GM19043 (cell line): ENCODE measurements around the gene TNIK.
"Not testable (repeated sequence)": the region's sequence is repeated elsewhere in the genome, so short reads cannot be mapped to it uniquely, and the experiment has no call there.

Experiments used
- ATAC-seq: cut with Tn5 transposase; IDR thresholded peaks from one replicate; pipeline ENCODE4 v1.9.1; 2021; ENCODE audit warnings: low read depth; ENCODE audit not compliant: unreplicated experiment

TNIK gene

DNA sequence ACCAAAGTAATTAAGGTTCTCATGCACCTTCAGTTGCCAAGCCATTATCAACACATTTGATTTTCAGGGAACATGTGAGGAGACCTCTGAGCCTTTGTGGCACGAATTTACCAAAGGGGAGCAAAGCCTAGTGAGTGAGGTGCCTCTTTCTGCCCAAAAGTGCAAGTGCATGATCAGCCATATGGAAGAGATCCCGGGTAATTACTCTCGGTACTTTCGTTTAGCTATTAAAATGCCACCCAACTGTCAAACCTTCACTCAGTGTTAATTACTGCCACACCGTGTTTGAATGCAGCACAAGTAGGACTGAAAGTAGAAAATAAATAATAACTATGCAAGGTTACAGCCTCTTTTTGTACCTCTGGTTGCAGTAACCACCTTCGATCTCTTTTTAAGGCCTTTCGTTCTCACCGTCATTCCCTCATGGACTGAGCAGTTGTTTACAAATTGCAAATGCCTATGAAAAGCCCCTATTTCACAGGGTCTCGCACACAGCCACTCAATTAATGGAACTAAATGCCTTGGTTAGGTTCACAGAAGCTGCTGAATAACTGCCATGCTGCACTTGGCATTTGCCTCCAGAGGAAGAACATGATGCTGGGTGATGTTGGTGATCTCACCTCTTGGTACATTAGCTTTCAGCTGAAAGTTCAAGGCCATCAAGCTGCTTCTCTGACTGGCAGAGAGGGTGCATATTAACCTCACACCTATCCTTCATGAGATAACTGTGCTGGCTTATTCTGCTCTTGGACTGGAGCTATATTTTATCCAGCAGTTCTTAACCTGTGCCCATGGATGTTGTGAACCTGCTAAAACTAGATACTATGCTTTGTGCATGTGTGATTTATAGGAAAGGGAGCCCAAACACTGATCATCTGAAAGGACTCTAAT lies 69.9 kb downstream of the TNIK start:
- no peak for ATAC-seq

DNA sequence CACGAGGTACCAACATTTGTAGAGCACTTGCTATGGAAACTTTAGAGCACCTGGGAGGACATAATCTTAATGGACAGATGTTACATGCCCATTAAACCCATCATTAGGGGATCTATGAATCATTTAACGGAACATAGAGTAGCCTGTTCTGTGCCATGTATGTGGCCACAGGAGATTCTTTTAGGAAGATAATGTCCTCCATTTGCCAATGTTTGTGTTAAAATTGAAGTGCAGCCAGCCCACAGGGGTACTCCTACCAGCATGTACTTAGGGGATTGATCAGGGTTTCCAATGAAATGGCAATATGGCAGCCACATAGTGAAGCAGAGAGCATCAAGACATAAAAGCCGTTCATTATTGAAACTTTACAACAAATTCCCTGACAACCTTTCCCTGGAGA lies 70.7 kb downstream of the TNIK start:
- no peak for ATAC-seq

DNA sequence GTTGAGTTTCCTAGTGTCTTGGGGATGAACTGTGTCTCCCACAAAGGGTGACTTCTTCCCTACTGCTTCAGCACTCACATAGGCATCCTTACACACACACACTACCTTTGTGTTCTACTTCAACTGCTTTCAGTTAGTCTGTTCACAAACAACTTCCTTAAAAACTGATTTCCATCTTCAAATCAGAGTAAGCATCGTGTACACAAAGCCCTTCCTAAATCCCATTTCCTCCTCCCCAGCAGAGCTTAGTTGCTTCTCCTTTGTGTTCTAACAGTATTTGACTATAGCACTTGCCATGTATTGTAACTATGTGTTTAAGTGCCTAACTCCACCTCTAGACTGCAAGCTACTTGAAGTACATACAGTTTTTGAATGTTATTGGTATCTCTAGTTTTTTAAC lies 71.7 kb downstream of the TNIK start:
- no peak for ATAC-seq

DNA sequence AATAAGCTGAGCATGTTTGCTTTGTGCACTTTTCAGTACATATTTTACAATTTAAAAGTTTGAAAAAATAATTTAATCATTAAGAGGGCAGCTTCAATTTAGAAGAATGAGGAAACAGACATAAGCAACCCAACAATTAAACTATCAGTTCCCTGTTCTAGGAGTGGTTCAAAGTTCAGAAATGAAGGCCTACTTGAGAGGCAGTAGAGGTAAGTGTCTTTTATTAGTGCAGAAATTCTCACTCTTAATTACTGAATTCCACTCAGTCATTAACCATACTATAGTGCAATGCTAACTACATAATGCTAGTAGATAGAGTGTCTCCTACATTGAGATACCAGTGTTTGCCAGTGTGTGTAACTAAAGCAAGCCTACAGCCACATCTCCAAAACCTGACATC lies 73.1 kb downstream of the TNIK start:
- no peak for ATAC-seq

DNA sequence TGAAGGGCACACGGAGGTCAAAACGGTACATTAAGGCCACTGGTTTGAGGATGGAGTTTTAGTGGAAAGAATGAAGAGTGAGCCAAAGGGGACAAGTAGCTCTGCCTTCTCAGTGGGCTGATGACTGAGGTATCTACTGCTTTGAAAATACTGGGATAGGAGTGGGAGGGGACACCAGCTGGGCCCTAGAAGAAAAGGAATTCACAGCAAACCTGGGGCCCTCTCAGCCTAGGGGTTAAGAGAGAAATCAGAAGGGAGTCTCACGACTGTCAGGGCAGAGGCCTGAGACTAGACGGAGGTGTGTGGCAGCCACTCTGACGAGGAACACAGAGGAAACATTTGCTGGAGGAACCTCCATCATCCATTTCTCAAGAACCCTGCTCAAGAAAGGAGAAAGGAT lies 75.1 kb downstream of the TNIK start:
- no peak for ATAC-seq

DNA sequence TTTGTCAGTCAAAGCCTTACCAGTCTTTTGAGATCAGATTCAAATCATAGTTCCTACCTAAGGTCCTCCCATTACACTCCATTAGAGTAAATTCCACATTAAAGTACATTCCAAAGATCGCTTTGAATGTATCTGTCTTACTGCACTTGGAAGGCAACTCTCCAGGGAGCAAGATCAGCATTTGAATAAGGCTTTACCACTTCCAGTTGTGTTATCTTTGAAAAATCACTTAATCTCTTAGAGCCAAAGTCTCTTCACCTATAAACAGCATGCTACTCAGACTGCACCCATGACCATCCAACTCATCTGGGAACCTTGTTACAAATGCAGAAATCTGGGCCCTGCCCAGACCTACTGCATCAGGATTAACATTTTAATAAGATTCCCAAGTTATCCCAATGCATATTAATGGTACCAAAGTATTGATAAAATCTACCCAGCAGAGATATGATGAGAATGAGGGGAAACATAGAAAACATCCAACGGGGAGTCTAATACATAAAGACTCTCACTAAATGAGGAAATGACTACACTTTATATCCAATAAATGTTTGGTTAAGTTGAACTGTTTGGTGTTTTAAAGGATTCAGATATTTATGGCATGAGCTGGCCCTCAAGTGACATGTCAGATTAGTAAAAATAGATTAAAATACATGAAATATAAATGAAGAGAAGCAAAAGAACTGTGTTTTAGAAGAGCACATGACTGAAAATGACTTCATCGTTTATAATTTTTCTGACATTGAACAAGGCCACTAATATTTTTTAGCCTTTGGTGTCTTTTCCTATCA lies 75.9 kb downstream of the TNIK start:
- ATAC-seq = no peak

DNA sequence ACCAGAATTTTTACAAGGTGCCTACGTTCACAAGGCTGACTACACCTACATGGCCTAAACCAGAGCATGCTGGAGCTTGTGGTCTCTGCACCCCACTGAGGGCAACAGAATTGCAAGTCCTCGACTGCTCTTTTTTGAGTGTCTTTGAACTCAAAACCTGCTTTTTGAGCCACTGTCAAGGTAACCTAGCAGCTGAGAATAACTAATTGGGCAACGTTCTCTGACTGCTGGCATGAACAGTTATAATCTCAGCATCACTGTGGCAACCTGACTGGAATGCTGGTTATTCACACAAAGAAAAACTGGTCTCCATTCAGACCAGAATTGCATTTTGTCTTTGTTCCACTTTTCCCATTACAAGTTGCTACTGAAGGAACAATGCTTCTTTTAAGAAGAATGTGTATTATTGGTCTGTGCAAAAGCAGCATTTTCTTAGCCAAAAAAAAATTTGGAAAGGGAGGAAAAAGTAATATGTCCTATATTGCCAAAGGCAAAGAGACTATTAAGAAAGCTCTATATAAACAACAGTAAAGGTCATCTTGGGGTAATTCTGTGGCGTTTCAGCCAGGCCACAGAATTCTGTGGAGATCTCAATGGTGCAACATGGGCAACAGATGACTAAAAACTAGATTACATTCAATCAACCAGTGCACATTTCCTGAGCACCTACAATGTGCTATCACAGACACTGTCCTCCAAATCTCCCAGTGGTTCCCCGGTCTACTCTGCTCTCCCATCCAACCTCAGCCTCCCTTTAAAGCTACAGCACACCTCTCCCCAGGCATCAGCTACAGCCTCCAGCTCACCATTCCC lies 76.8 kb downstream of the TNIK start:
- no peak for ATAC-seq

DNA sequence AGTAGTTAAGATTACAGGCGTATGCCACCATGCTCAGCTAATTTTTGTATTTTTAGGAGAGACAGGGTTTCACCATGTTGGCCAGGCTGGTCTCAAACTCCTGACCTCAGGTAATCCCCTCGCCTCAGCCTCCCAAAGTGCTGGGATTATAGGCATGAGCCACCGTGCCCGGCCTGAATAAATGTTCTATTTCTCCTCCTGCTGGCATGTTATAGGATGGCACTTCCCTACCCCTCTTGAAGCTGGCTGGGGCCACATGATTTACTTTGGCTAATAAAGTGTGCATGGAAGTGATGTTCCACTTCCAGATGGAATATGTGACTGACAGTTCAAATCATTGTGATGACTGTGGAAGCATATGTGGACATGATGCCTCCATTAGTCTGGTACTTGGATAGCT lies 77.9 kb downstream of the TNIK start:
- not testable (repeated sequence) for ATAC-seq

DNA sequence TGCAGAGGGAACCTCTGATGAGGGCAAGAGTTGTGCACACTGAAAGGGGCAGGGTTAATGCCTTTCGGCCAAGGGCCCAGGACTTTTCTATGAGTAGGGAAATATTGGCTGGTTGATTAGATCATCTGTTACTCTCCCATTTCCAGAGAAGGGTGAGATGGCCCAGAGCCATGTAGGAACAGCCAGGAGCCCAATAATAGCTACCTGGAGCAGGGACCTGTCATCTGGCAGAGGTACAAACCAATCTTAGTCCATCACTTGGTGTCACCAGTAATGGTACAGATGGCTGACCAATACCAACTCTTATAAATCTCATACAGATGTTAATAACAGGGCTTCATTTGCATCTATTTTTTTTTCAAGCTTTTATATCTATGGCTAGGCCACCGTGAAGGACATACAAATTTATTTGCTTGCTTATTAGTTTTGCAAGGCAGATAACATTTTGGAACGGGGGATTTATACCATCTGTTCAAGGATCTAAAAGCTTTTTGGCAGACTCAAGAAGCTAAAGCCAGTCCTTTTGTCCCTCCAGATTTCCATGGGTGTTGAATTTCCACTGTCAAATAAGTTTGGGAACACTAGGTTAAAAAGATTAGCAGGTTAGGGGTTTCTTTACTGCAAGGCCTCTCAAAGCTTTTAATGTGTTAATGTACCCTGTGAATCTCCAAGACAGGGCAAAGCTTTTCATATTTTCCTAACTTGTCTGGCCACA lies 79.3 kb downstream of the TNIK start:
- ATAC-seq = no peak

DNA sequence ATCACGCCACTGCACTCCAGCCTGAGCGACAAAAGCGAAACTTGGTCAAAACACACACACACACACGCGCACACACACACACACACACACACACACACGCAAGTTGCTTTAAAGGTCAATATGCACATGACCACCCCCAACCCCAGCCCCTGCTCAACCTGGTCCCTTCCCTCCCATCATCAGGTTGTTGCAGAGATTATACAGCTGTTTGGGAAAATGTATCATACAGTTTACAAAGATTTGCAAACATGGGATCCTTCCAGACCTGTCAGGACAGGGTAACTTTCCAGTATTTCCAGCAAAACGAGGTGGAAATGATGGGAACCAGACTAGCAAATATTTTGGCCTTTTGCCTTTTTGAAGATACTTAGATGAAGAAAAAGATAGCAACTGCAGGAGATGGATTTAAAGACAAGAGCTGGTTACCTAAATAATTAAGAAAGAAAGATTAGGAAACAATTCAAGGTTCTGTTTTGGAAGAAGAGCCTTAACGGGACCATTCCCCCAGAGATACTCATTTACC lies 80.2 kb downstream of the TNIK start:
- no peak for ATAC-seq

DNA sequence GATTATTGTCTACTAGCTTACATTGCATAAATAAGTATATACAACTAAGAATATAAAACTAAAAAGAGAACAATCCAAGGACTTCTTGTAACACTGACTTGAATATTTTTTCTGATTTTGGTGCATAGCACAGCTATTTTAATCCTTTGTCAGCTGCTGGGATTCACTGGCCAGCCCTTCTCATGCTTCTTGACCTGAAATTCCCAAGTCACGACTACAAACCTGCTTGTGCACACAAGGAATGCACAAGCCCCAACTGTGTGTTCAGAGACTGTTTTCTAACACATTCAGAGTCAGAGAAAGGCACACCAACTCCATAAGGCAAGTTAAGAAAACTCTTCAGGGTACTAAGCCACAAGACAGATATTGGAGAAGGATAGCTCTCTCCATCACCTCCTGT lies 80.9 kb downstream of the TNIK start:
- ATAC-seq = no peak

DNA sequence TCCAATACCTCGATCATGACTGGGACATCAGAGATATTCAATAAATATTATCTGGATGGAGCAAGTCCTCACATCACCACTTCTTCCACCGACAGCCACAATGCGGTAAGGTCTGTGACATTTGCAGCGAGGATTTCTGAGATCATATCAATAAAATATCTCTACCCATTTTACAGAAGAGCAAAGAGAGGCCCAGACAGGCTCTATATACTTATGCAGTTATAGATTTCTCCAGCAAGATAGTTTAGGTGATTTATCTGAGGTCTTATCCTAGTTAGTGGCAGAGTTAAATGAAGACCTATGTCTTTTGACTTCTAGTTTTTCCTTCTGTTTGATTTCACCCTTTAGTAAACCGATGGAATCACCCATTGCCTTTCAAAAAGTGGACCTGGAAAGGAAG lies 81.6 kb downstream of the TNIK start:
- no peak for ATAC-seq

DNA sequence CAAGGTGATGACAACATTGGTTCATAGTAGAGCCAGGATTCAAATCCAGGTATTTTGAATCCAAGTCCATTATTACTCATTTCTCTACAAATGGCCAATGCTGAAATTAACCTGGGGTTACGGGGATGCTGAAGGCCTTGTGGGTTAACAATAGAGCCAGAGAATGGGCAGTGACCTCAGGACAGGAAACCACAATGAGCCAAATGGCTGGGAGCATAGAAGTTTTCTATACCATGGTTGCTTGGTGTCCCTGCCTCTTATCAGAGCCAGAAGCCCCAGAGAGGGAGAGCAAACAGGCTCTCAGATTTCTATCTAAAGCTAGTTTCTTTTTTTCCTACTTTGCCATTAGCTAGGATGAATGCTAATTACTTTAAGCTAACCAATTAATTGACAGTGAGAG lies 82.3 kb downstream of the TNIK start:
- no peak for ATAC-seq

DNA sequence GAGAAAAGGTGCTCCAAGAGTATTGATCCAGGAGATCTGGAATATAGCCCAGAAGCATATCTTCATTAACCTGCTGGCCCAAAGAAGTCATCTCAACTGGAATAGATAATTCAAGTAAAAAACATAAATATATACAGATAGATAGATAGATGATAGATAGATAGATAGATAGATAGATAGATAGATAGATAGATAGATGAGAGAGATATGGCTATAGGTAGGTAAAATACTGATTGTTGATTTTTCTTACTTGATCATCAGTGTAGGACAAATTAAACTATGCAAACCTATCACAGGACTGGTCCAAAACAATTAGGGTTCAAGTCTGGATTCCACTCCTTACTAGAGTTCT lies 83.6 kb downstream of the TNIK start:
- no peak for ATAC-seq

DNA sequence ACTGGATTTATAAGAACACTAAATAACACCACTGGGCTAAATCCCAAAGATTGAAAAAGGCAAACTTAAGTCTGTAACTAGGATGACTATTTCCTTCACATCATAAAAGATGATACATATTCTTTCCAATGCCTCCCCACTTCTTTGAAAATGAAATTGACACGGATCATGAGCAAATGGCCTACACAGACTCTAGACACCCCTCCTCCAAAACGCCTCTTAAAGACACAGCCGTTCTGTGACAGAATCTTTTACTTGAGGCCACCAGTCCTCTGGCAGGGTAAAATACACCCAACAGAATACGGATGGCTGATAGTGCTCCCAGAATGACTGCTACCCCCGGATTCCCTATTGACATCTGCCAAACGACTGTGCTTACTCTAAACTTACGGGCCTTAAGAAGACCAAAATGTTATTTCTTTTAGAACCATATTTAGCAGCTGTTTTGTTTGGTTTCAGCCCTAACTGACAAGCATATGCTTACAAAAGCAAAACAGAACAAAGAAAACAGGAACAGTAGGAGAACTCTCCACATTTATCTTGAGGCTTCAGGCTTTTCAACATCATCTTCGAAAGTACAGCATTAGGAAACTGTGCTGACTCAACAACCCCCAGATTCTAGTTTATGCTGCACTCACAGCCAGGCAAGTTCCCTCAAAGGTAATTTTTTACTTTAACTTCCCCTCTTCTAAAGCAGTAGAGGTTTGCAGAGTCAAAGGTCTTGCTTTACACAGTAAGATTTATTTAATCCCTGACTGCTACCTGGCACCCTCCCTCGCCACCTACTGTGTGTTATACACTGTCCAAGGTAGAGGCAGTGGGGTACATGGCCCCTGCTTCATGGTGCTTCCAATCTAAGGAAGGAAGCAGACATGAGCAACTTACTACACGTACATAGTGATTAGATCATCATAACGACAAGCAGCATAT lies 84.3 kb downstream of the TNIK start:
- no peak for ATAC-seq

DNA sequence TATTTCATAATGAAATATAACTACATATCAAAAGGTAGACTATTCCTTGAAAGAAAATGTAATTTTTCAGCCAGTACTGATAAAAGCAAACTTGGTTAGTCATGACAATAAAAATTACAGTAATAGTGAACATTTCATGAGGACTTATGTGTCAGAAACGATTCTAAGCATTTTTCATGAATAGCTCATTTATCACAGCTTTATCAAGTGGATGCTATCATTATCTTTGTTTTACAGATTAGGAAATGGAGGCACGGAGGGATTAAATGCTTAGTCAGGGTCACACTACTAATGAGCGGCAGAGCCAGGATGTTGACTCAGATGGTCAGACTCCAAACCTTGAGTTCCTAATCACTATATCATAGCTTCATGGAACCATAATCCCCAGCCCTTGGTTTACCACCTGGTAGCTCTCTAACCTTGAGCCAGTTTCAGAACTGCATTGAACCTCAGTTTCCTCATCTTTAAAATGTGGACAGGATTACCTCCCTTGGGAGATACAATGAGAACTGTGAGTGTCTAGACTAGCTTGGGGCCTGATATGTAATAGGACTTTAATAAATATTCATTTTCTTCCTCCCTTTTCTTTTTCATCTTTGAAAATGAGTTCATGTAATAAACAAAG lies 85.4 kb downstream of the TNIK start:
- ATAC-seq = no peak

DNA sequence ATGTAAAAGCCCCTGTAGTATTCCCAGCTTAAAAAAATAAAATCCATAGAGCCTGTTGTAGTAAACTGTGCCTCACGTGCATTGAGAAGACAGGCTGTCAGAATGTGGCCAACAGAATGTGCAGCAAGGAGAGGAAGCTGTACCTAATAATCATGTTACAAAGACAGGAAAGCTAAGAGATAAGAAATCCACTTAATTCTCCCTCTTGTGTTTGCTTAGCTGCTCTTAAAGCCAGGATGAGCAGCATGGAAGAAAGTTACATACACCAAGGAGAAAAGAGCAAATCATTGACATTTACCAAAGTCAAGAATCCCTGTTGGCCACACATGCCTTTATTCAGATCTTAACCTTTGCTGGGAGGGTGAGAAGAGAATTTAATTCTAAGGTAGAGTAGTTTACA lies 85.9 kb downstream of the TNIK start:
- ATAC-seq = no peak

DNA sequence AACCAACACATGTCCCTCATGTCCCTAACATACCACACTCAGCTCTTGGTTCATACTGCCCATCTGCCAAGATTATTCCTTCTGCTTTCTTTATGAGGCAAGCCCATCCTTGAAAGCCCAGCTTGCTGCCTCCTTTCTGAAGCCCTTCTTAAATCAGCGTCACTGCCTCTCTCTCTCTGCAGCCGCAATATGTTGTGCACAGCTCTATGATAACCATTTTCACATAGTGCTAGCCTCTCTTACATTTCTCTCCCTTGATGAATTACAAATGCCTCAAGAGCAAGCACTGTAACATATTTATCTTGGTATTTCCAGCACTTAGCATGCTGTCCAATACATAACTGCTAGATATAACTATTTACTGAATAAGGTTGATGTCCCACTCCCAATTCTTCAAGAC lies 86.5 kb downstream of the TNIK start:
- no peak for ATAC-seq

DNA sequence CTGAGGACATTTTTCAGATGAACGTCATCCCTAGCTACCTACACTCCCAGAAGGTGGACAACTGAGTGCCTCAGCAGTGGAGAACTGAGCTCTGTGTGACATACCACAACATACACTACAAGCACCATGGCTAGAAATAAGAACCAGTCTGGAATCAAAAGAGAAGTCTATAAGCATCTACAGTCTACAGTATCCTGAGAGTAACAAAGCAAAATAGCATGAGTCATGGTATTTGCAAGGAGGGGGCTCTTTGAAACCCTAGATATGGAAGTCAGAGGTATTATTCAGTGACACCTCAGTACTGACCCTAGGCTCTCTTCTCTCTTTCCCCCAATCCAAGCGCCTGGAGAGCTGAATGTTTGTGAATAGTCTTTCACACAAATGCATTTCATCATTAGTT lies 87.5 kb downstream of the TNIK start:
- no peak for ATAC-seq
